OCI-M1 (cell line): ENCODE results near the gene SMIM24.
"Not testable (repeated sequence)": the region's sequence is repeated elsewhere in the genome, so short reads cannot be mapped to it uniquely, and the experiment has no call there.

ENCODE experiments used
- DNase-seq: peaks from one replicate; lab custom pipeline; 2025; lab: John Stamatoyannopoulos, UW

The SMIM24 gene

GRCh38 chr19:3455960-3456601, 24.2 kb downstream of the SMIM24 start:
- DNase-seq = no peak

DNA sequence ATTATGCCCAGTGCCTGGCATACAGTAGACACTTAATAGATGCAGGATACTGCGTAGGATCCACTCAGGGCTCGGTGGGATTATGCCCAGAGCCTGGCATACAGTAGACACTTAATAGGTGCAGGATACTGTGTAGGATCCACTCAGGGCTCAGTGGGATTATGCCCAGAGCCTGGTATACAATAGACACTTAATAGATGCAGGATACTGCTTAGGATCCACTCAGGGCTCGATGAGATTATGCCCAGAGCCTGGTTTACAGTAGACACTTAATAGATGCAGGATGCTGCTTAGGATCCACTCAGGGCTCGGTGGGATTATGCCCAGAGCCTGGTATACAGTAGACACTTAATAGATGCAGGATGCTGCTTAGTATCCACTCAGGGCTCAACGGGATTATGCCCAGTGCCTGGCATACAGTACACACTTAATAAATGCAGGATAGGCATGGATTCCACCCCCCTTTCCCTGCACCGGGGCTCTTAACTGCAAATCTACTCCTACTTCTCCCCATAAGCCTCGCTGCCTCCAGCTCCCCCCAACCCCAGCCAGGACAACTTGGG, 24.9 kb downstream of the SMIM24 start:
- DNase-seq = no peak

GRCh38 chr19:3454656-3455392, 25.5 kb downstream of the SMIM24 start:
- DNase-seq = no peak

DNA sequence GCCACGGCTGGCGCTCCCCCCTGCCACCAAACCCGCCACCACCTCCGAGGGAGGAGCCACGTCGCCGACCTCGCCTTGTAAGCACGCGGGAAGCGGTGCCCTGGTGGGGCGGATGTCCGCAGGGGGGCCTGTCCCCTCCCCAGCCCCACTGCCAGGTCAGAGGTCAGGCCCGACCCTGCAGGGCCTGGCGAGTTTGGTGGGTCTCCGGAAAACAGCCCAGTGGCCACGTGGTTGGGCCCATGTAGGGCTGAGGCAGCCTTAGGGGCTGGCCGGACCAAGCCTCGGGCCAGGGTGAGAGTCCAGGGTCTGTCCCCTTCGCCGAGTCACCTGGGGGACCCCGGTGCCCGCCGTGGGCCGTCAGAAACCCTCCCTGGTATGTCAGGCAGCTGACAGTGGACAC, 26.5 kb downstream of the SMIM24 start:
- no peak for DNase-seq

- not testable (repeated sequence) for DNase-seq
Observed at GRCh38 chr19:3452942-3453214, 27.4 kb downstream of the SMIM24 start.

- DNase-seq = no peak
Observed at GRCh38 chr19:3452171-3452941, 28.0 kb downstream of the SMIM24 start.

GRCh38 chr19:3451451-3451866, 28.9 kb downstream of the SMIM24 start:
- no peak for DNase-seq

DNA sequence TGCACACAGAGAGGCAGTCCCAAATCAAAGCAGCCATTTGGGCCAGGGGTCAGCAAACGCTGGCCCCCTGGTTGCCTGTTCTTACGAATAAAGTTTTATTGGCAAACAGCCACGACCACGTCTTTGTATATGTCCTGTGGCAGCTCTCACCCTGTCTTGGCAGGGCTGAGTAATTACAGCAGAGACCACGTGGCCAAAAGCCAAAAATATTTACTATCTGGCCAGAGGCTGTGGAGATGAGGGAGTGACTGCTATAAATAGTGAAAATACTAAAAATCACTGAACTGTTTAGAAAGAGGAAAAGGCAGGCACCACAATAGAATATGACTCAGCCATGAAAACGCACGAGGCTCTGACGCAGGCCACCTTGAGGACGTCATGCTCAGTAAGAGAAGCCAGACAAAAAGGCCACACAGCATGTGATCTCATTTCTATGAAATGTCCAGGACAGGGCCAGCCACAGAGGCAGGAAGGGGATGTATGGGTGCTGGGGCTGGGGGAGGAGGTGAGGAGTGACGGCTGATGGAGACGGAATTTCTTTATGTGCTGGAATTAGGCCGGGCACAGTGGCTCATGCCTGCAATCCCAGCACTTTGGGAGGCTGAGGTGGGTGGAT, 29.4 kb downstream of the SMIM24 start:
- peak; percentile 80 for DNase-seq

DNA sequence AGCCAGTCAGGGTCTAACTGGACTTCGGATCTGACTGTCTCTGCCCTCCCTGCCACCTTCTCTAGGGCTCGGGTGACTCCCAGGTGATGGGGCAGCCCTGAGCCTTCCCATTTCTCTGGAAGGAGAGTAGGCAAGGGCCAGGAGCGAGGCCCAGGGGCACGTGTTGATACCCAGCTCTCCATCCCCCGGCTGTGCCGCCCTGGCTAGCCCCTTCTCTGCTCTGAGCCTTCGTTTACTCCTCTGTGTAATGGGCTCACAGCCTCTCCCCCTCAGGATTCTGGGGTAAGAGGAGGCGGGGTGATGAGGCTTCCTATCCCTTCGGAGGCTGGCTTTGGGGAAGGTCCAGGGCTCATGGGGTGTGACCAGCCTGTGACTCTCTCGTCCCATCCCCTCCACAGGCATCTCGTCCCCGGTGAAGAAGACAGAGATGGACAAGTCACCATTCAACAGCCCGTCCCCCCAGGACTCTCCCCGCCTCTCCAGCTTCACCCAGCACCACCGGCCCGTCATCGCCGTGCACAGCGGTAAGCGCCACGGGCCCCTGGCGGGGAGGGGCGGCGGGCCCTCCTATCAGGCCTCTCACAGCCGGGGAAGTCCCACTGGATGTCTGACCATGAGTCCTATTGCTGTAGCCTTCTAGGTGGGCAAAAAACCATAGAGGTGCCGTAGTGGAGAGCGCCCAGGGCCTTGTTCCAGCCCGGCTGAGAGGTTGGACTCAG, 31.6 kb downstream of the SMIM24 start:
- no peak for DNase-seq

GRCh38 chr19:3446657-3447056, 33.7 kb downstream of the SMIM24 start:
- not testable (repeated sequence) for DNase-seq

DNA sequence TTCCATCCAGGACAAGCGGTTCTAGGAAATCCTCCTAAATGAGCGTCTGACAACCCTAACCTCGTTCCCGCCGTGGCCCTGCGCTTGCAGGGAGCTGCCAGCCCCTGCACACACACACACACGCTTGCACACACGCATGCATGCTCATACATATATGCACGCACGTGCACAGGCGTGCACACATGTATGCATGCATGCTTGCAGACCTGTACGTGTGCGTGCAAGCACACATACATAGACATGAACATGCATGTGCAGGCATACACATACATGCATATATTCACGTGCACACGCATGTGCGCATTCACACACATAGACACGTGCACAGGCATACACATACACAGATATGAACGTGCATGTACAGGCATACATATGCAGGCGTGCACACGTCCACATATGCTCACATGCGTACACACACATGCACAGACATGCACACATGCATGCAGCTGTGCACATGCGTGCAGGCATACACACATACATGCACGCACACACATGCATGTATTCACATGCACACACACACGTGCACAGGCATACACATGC, 35.6 kb downstream of the SMIM24 start:
- no peak for DNase-seq

- no peak for DNase-seq
Observed at GRCh38 chr19:3443840-3444694, 36.3 kb downstream of the SMIM24 start.

DNA sequence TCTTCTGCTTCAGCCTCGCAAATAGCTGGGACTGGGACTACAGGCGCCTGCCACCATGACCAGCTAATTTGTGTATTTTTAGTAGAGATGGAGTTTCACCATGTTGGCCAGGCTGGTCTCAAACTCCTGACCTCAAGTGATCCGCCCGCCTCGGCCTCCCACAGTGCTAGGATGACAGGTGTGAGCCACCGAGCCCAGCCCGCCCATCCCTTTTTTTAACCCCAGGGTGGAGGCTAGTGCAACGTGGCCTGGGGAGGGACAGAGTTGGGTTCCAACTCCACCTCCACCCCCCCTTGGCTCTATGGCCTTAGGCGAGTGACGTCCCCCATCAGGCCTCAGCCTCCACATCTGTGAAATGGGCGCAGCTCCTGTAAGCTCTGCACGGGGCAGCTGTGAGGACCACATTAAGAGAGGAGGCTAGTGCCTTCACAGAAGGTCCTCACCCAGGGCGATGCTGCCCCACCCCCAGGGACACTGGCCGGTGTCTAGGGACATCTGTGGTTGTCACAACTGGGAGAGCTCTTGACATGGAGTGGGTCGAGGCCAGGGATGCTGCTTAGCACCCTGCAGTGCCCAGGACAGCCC, 37.7 kb downstream of the SMIM24 start:
- DNase-seq = no peak

DNA sequence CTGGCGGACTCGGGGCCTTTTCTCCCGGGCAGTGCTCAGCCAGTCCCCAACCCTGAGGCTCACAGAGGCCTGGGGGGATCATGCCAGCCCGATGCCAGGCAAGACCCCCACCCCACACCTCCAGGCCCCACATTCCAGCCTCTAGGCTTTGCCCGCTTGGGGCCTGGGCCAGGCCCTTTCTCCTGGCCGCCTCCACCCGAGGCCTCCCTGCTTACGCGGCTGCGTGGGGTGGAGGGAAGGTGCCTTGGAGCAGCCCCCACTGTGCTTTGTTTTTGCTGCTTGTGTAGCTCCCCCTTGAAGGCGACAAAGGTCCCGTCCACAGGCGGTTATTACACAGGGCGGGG, 38.4 kb downstream of the SMIM24 start:
- DNase-seq = no peak

GRCh38 chr19:3441089-3441985, 39.0 kb downstream of the SMIM24 start:
- DNase-seq = no peak

- peak; percentile 26 for DNase-seq
Observed at GRCh38 chr19:3440082-3440481, 40.2 kb downstream of the SMIM24 start.

- DNase-seq = peak; percentile 95
Observed at GRCh38 chr19:3434630-3435553, 45.4 kb downstream of the SMIM24 start.
